Psoas muscle (tissue), 8 donors: ENCODE measurements around the gene CSF2. TPM values are rescaled to one million over a fixed set of nuclear protein-coding genes. Genes with fewer than 3 reads are reported as not detected.

Source experiments
- ATAC-seq, 4 donors: fragments of 200-7000 bp; cut with Tn5 transposase; one replicate each; pipeline ENCODE4 v1.9.1; 2020; ENCODE audit warnings: moderate library complexity in 3 of 4, mild to moderate bottlenecking in 2 of 4
- DNase-seq, 2 donors: peaks; one replicate each; pipeline ENCODE4 v3.0.0-alpha.2; 2020
- H3K27ac ChIP-seq: fragments of 200-600 bp; one replicate; pipeline ENCODE4 v1.8.0; 2022
- H3K27me3 ChIP-seq, 3 donors: fragments of 200-600 bp in 1 of 3; one replicate each; pipeline versions ENCODE4 v1.6.1 to v1.8.0; 2013 to 2022; ENCODE audit warnings: low read length in 2 of 3, mild to moderate bottlenecking in 2 of 3, moderate library complexity in 1 of 3; ENCODE audit not compliant: insufficient read depth in 3 of 3
- H3K36me3 ChIP-seq, 2 donors: fragments of 200-600 bp in 1 of 2; one replicate each; pipeline versions ENCODE4 v1.6.1 to v1.8.0; 2013 to 2022; ENCODE audit warnings: low read depth in 1 of 2, mild to moderate bottlenecking in 1 of 2, moderate library complexity in 1 of 2; ENCODE audit not compliant: insufficient read depth in 1 of 2
- H3K4me1 ChIP-seq: fragments of 200-600 bp; one replicate; pipeline ENCODE4 v1.8.0; 2022
- H3K4me3 ChIP-seq: fragments of 200-600 bp; one replicate; pipeline ENCODE4 v1.8.0; 2022; ENCODE audit warnings: mild to moderate bottlenecking
- H3K9me3 ChIP-seq: fragments of 200-600 bp; one replicate; pipeline ENCODE4 v1.8.0; 2022
- WGBS, 3 donors: extraction: QIAGEN DNeasy Blood & Tissue Kit; methylation state at CpG; one replicate each; pipeline versions ENCODE4 v1.1.6 to v1.1.7; 2013; 5-methylcytosine and 5-hydroxymethylcytosine counted together
- intact Hi-C, 2 donors: fragments of 100-400 bp; cut with DNase I; formaldehyde crosslinking; loops; one replicate each; pipeline versions ENCODE4 v1.11.0 to v1.14.2; 2022
- polyA plus RNA-seq, 3 donors: library from polyadenylated mRNA; stranded (reverse); fragments of 200-250 nt; gene quantifications; one replicate each; pipeline ENCODE4 v1.2.3, GENCODE V29; 2013
- total RNA-seq, 4 donors: library from RNA; stranded (reverse); fragmentation: NEBNext Ultra II Directional in 2 of 4; extraction: Animal tissue kit (Norgen Biotek cat#: 25700) in 2 of 4; gene quantifications; one replicate each; pipeline versions ENCODE4 v1.2.1 to v1.2.4, GENCODE V29; 2021 to 2023
- TF ChIP-seq, protein P1 (sequence below): fragments of 200-600 bp; IDR thresholded peaks from one replicate; pipeline ENCODE4 v1.8.0; 2022; ENCODE audit warnings: antibody characterized with exemption
- donor health status: healthy with polysubstance abuse.
- donor health status: DM: no; HTN: no; CAD: no; lungs with moderate emphysema.
- donor health status: Bipolar disorder and iron deficiency.
- donor health status: healthy.
- donor health status: DM: yes; HTN: yes; CAD: no.
- donor health status: DM: no; HTN: no; CAD: no.
- donor health status: DM: no; HTN: no; CAD: no.
- donor health status: DM: yes; HTN: yes; CAD: no.

CSF2 gene
- total and polyA plus RNA-seq, 7 donors, result 0.14 TPM; not detected in 6

DNA sequence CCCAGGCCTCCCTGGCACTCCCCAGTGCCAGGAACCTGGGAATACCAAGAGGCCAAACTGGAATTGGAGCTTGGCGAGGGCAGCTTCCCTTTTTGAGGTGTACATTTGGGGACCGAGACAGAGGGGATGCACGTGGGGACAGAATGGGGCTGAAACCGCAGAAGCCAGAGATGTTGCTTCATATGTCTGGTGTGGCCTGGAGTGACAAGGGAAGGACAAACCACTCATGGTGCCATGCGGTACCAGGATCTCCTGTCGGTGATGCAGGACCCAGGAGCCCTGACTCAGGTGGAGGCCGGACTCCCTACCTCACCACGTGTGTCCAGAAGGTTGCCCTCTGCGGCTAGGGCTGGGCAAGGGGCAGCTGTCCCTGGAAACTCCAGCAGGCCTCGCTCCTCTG, 4.0 kb upstream of the CSF2 start:
- Histone ChIP-seq H3K9me3 (no peaks in the 10 kb centered on the region), H3K27me3 (no peaks in the 10 kb centered on the region), H3K4me3 (no peak overlapping the region), H3K36me3 (no peaks in the 10 kb centered on the region), H3K27ac (no peak overlapping the region), H3K4me1 (no peaks in the 10 kb centered on the region)
- ATAC-seq, result no peak
- TF ChIP-seq, protein P1, sequence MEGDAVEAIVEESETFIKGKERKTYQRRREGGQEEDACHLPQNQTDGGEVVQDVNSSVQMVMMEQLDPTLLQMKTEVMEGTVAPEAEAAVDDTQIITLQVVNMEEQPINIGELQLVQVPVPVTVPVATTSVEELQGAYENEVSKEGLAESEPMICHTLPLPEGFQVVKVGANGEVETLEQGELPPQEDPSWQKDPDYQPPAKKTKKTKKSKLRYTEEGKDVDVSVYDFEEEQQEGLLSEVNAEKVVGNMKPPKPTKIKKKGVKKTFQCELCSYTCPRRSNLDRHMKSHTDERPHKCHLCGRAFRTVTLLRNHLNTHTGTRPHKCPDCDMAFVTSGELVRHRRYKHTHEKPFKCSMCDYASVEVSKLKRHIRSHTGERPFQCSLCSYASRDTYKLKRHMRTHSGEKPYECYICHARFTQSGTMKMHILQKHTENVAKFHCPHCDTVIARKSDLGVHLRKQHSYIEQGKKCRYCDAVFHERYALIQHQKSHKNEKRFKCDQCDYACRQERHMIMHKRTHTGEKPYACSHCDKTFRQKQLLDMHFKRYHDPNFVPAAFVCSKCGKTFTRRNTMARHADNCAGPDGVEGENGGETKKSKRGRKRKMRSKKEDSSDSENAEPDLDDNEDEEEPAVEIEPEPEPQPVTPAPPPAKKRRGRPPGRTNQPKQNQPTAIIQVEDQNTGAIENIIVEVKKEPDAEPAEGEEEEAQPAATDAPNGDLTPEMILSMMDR, result no peak
- peak in 1 of 2 donors; percentile 35 for DNase-seq
- intact Hi-C loops, result loop anchor here in 1 of 2 donors (10.0 kb wide), 1 partner anchor 115 kb away; no protein-coding TSS in a partner anchor
- 90 to 97% (median 94%) methylated on average over 10 of the region's 10 CpGs for WGBS, 3 donors

DNA sequence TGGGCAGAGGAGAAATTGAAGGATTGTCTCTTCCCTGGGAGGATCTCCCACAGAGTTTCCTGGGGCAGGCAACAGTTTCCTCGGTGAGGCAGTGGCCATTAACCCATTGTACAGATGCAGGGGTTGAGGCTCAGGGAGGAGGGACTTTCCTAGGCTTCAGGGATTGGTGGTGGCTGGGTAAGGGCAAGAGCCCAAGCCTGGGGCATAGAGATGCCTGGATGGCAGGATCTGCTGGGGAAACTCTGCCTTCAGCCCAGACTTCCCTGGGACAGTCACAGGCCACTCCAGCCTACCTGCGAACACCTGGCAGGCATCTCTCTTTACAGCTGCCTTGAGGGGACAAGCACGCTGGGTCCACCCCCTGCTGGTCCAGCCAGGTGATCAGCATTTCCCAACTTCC, 3.6 kb upstream of the CSF2 start:
- DNase-seq (peak in 1 of 2 donors; percentile 39), ATAC-seq (no peak)
- intact Hi-C loops, result loop anchor here in 1 of 2 donors (10.0 kb wide), 1 partner anchor 115 kb away; no protein-coding TSS in a partner anchor
- WGBS, 3 donors, result 89 to 96% (median 92%) methylated on average over 3 of the region's 3 CpGs
- Histone ChIP-seq H3K4me1 (no peaks in the 10 kb centered on the region), H3K9me3 (no peaks in the 10 kb centered on the region), H3K4me3 (no peak overlapping the region), H3K27ac (no peak overlapping the region), H3K36me3 (no peaks in the 10 kb centered on the region), H3K27me3 (no peaks in the 10 kb centered on the region)
- TF ChIP-seq, protein P1, result no peak

DNA sequence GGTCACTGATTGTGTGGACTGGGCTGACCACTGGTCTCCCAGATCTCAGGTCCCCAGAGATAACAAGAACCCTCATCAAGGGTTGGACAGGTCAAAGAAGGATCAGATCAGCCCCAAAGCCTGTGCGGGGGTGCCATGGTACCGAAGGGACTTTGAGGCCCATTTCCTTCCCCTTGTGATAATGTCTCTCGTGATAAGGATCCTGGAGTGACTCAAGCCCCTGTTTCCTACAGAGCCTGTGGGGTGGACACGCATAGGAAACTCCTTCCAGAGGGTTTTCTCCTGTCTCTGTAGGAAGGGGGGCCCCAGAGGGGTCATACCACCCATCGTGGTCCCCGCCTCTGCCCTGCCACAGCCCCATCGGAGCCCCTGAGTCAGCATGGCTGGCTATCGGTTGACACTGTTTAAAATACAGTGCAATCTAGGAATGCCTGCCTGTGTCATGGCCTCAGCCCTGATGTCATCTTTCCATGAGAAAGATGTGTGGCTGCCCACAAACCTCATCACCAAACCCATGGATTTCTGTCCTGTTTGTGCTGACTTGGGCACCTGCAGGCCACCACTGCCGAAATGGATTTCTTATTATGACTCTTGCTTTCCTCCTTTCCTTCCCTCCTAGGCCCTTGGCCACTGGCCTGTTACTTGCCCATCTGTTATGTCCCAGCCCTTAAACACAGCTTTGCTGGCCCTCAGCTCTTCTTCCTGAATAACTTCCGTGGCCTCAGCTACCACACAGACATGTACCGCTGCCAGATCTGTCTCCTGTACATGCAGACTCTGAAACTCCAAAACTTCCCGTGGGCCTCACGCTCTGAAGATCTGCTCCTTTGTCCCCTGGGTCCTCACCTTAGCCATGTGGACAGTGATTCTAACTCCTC, 2.9 kb upstream of the CSF2 start:
- Histone ChIP-seq H3K9me3 (no peaks in the 10 kb centered on the region), H3K4me1 (no peaks in the 10 kb centered on the region), H3K36me3 (no peaks in the 10 kb centered on the region), H3K4me3 (no peak overlapping the region), H3K27ac (no peak overlapping the region), H3K27me3 (no peaks in the 10 kb centered on the region)
- DNase-seq (peak in 1 of 2 donors; percentile 20), ATAC-seq (no peak)
- TF ChIP-seq, protein P1, result no peak
- intact Hi-C loops, result no loop called here
- 70 to 72% (median 71%) methylated on average over 13 of the region's 13 CpGs for WGBS, 3 donors

DNA sequence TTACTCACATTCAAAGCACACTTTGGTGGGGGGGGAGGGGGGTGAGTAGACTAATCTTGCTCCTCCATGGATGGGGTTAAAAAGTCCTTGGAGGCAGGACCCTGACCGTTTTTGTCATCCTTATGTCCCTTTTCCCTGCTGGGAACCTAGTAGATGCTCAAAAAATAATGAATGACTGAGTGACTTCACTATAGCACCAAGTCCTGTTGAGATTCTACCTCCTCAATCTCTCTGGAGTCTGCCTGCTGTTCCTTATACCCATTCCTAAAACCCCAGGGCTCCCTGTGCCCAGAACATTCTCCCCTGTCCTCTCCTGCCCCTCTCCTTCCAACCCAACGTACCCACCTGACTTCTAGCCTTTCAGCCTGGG, 2.3 kb upstream of the CSF2 start:
- WGBS, 3 donors, result 69 to 81% (median 78%) methylated on average over 2 of the region's 2 CpGs
- no peak overlapping the region for H3K4me3 ChIP-seq
- H3K4me1 ChIP-seq, result no peaks in the 10 kb centered on the region
- DNase-seq (no peak), ATAC-seq (no peak)
- intact Hi-C loops, result no loop called here
- no peaks in the 10 kb centered on the region for H3K9me3 ChIP-seq
- no peaks in the 10 kb centered on the region for H3K36me3 ChIP-seq
- no peak overlapping the region for H3K27ac ChIP-seq
- TF ChIP-seq, protein P1, result no peak
- H3K27me3 ChIP-seq, result no peaks in the 10 kb centered on the region
